GM12875 (cell line): ENCODE measurements around the gene YPEL3.

Experiments
- H3K4me3 ChIP-seq: one replicate; pipeline ENCODE4 v1.5.1; 2011; ENCODE audit warnings: low read depth, low read length, control low read depth
- TF ChIP-seq, protein P1 (sequence below): IDR thresholded peaks from 2 replicates; pipeline ENCODE4 v1.5.1; 2011; ENCODE audit warnings: low read depth, mild to moderate bottlenecking, control low read depth, inconsistent platforms, low read length, moderate library complexity, borderline replicate concordance; ENCODE audit not compliant: insufficient read depth

The YPEL3 gene

DNA sequence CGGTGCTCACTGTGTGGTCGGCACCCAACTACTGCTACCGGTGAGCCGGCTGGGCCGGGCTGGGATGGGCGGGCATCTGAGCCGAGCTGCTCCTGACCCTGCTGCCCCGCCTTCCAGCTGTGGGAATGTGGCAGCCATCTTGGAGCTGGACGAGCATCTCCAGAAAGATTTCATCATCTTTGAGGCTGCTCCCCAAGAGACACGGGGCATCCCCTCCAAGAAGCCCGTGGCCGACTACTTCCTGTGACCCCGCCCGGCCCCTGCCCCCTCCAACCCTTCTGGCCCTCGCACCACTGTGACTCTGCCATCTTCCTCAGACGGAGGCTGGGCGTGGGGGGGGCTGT is 11.2 kb downstream of the YPEL3 start:
- TF ChIP-seq, protein P1, sequence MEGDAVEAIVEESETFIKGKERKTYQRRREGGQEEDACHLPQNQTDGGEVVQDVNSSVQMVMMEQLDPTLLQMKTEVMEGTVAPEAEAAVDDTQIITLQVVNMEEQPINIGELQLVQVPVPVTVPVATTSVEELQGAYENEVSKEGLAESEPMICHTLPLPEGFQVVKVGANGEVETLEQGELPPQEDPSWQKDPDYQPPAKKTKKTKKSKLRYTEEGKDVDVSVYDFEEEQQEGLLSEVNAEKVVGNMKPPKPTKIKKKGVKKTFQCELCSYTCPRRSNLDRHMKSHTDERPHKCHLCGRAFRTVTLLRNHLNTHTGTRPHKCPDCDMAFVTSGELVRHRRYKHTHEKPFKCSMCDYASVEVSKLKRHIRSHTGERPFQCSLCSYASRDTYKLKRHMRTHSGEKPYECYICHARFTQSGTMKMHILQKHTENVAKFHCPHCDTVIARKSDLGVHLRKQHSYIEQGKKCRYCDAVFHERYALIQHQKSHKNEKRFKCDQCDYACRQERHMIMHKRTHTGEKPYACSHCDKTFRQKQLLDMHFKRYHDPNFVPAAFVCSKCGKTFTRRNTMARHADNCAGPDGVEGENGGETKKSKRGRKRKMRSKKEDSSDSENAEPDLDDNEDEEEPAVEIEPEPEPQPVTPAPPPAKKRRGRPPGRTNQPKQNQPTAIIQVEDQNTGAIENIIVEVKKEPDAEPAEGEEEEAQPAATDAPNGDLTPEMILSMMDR: no peak
- no peak overlapping the region for H3K4me3 ChIP-seq

DNA sequence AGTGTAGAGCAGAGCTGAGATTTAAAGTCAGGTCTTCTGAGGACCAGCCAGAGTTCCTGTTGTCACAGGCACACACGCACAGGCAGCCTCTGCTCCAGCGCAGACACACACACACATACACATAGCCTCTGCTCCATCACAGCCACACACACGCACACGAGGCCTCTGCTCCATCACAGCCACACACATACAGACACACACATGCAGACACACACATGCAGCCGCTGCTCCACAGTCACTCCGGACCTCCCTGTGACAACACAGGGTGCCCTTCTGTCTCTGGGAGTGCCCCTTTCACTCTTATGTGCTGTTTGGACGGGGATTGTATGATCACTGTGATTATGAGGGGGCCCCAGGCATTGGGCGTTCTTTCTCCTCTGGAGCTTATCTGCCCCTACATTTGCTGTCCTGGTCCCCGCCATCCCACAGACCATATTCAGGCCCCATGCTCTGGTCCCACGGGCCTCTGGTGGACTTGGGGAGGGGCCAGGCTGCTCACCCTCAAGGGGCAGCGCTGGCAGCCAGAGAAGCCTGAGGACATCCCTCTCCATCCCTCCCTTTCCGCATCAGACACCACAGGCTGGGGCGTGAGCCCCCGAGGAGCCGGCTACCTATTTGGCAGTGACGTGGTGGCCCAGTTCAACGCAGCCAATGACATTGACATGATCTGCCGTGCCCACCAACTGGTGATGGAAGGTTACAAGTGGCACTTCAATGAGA is 11.8 kb downstream of the YPEL3 start:
- TF ChIP-seq, protein P1: no peak
- no peak overlapping the region for H3K4me3 ChIP-seq

DNA sequence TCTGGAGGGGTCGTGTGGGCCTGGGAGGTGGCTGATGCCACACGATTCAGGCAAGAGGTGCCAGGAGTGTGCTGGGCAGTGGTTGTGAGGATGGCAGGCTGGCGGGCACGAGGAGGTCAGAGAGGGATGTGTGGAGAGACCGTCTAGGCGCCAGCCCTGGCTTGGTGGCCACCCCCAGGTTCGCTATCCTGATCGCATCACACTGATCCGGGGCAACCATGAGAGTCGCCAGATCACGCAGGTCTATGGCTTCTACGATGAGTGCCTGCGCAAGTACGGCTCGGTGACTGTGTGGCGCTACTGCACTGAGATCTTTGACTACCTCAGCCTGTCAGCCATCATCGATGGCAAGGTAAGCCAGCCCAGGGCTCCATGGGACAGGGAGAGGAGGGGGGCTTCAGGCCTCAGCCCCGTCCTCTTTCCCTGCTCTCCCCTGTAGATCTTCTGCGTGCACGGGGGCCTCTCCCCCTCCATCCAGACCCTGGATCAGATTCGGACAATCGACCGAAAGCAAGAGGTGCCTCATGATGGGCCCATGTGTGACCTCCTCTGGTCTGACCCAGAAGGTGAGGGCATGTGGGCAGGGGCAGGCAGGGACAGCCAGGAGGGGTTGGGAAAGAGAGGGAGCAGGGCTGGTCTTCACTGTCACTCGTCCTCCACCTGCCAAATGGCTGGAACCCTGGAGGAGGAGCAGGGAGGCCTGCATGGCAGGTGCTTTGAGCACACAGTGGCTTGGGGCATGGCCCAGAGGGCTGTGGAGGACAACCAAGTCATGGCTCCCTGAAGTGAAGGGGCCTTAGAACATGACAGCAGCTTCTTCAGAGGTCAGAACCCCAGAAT is 12.6 kb downstream of the YPEL3 start:
- TF ChIP-seq, protein P1: no peak
- H3K4me3 ChIP-seq: no peak overlapping the region

DNA sequence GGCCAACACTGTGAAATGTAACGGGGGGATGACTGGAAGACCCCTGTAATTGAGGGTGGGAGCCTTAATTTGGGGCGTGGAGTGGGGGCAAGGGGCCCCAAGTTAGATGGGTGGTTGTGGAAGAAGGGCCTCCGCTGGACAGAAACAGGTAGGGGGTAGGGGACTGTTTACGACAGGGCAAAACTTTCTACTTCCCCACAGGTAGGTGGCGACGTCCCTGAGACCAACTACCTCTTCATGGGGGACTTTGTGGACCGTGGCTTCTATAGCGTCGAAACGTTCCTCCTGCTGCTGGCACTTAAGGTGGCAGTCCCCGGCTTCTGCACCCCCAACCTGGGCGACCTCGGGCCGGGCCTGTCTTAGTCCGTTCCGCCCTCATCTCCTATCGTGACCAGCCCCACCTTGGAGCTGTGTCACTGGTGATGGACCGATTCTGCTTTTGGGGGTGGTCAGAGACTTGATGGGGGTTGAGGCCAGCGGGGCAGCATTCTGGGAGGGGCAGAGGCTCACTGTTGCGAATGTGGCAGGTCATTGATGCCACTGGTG is 13.4 kb downstream of the YPEL3 start:
- no peak overlapping the region for H3K4me3 ChIP-seq
- TF ChIP-seq, protein P1: no peak

DNA sequence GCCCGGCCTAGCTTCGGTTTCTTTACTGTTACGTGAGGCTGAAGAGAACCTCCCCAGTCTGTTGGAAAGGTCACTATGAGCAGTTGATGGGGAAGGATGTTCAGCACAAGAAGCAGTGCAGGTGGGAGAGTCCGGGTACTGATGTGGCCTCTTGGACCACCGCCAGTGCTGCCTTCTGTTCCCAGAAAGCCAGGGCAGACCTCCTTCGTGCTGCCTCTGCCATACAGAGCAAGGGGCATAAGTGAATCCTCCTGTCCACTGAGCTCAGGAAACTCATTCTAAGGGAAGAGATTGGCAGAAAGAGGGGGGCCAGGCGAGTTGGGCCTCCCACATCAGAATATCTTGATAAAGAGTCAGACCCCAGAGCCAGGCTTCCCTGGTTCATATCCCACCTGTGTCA is 16.5 kb downstream of the YPEL3 start:
- TF ChIP-seq, protein P1: no peak
- H3K4me3 ChIP-seq: no peak overlapping the region

DNA sequence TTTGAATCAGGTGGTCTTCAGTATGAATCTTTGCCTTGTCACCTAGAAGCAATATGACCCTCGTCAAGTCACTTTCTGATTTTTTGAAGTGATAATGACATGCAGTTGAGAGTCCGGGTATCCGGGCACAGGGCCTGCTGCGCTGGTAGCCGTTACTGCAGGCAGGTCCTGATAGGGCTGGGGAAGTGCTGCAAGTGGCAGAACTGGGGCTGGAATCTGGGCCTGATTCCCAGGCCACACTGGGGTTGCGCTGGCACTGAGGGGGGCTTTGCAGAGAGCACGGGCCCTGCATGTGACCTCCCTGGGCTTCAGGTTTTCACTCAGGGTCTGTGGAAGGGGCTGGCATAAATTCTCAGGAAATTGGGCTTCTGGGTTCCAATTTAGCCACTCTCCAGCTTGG is 17.3 kb downstream of the YPEL3 start:
- no peak overlapping the region for H3K4me3 ChIP-seq
- TF ChIP-seq, protein P1: no peak
